GM04503 (cell line): ENCODE data around the gene CD86.
"Not testable (repeated sequence)": the region's sequence is repeated elsewhere in the genome, so short reads cannot be mapped to it uniquely, and the experiment has no call there.

Source experiments
- DNase-seq: peaks from one replicate; pipeline ENCODE4 v3.0.0-alpha.2; 2012; ENCODE audit warnings: low read depth

The CD86 gene

DNA sequence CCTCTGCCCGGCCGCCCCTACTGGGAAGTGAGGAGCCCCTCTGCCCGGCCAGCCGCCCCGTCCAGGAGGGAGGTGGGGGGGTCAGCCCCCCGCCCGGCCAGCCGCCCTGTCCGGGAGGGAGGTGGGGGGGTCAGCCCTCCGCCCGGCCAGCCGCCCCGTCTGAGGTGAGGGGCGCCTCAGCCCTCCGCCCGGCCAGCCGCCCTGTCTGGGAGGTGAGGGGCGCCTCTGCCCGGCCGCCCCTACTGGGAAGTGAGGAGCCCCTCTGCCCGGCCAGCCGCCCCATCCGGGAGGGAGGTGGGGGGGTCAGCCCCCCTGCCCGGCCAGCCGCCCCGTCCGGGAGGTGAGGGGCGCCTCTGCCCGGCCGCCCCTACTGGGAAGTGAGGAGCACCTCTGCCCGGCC, 109.8 kb downstream of the CD86 start:
- DNase-seq, result not testable (repeated sequence)

DNA sequence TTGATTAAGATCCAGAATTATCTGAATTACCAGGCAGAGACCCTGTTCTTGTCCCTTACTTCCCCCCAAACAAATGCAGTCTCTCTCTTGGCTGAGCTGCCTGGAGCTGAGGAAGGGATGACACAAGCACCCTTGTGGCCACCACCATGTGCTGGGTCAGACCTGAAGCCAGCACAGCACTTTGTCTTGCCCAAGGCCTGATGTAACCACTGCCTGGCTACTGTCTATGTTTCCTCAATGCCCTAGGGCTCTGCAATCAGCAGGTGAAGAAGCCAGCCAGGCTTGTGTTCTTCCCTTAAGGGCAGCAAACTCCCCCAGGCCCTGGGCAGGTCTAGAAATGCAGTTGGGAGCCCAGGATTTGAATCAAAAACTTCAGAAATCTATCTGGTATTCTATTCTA, 112.5 kb downstream of the CD86 start:
- DNase-seq, result no peak

DNA sequence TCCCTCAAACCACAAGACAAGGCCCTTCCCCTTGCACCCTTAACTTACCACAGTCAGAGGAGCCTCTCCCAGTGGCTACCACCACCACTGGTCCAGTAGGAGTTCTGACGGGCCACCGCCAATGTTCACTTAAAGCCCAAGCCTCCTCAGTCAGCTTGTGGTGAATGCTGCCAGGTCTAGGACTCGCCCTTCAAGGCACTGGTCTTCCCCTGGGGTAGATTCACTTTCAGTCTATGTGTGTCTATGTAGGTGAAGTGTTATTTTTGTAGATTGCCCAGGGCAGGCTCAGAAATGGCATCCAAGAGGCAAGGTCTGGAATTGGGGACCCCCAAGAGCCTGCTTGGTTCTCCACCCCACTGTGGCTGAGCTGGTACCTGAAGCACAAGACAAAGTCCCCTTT, 112.9 kb downstream of the CD86 start:
- DNase-seq, result no peak

DNA sequence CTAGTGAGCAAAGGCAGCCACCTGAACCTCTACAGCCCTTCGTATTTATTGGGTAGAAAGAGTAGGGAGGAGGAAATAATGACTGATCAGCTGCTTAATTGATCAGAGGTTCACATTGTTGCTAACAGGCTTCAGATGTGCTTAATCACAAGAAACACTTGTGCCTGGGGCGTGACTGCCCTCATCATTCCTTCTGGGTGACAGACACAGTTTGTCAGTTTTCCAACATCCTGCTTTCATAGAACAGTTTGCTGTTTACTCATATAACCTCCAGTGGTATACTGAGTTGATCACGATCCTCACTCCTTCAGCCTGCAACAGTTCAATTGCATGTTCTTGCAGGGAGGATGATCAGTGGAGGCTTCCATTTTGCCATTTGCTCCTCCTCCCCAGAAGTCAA, 114.7 kb downstream of the CD86 start:
- DNase-seq, result no peak
